Activated naive CD8-positive, alpha-beta T cell treated with anti-CD3 and anti-CD28 coated beads for 36 hours (primary cell): Measurements from ENCODE around the gene DOLK. TPM values are rescaled to one million over a fixed set of nuclear protein-coding genes. Genes with fewer than 3 reads are reported as not detected.

Source experiments
- DNase-seq: peaks from one replicate; pipeline ENCODE4 v3.0.0; 2021
- H3K27ac Mint-ChIP-seq: one replicate; pipeline ENCODE4 v1.8.0; 2022; ENCODE audit warnings: mild to moderate bottlenecking, moderate library complexity, mixed read lengths
- H3K27me3 Mint-ChIP-seq: one replicate; pipeline ENCODE4 v1.8.0; 2022; ENCODE audit warnings: mild to moderate bottlenecking, mixed read lengths
- H3K36me3 Mint-ChIP-seq: one replicate; pipeline ENCODE4 v1.8.0; 2021; ENCODE audit warnings: mild to moderate bottlenecking, mixed read lengths
- H3K4me1 Mint-ChIP-seq: one replicate; pipeline ENCODE4 v1.8.0; 2021; ENCODE audit warnings: mixed read lengths
- H3K4me3 Mint-ChIP-seq: one replicate; pipeline ENCODE4 v1.8.0; 2022; ENCODE audit warnings: mild to moderate bottlenecking, moderate library complexity, mixed read lengths
- H3K9me3 Mint-ChIP-seq: one replicate; pipeline ENCODE4 v1.8.0; 2022; ENCODE audit warnings: mixed read lengths
- total RNA-seq, 2 experiments: library from RNA; stranded (reverse); gene quantifications; one replicate each; pipeline ENCODE4 v1.2.3, GENCODE V29; 2021

The DOLK gene
- total RNA-seq, 2 experiments from 2014 or later: 10.1 to 11.3 TPM

GRCh38 chr9:128940946-128941755 is 6.3 kb downstream of the DOLK start:
- Mint-ChIP-seq H3K9me3 (no peaks in the 10 kb centered on the region), H3K27me3 (no peaks in the 10 kb centered on the region), H3K27ac (no peak overlapping the region), H3K36me3 (peaks cover 9% of the 10 kb centered on the region), H3K4me3 (no peak overlapping the region), H3K4me1 (peaks cover 5% of the 10 kb centered on the region)
- no peak for DNase-seq

- H3K27me3 Mint-ChIP-seq: no peaks in the 10 kb centered on the region
- H3K9me3 Mint-ChIP-seq: no peaks in the 10 kb centered on the region
- no peak overlapping the region for H3K4me3 Mint-ChIP-seq
- DNase-seq: no peak
- H3K36me3 Mint-ChIP-seq: peaks cover 2% of the 10 kb centered on the region
- no peaks in the 10 kb centered on the region for H3K4me1 Mint-ChIP-seq
- H3K27ac Mint-ChIP-seq: no peak overlapping the region
Observed at GRCh38 chr9:128940271-128940921, 7.0 kb downstream of the DOLK start.

- Mint-ChIP-seq H3K4me3 (no peak overlapping the region), H3K27me3 (no peaks in the 10 kb centered on the region), H3K36me3 (no peaks in the 10 kb centered on the region), H3K4me1 (no peaks in the 10 kb centered on the region), H3K27ac (no peak overlapping the region), H3K9me3 (no peaks in the 10 kb centered on the region)
- no peak for DNase-seq
Observed at GRCh38 chr9:128937310-128938165, 9.9 kb downstream of the DOLK start.

- no peak overlapping the region for H3K27ac Mint-ChIP-seq
- no peaks in the 10 kb centered on the region for H3K9me3 Mint-ChIP-seq
- H3K4me1 Mint-ChIP-seq: no peaks in the 10 kb centered on the region
- no peak overlapping the region for H3K4me3 Mint-ChIP-seq
- no peaks in the 10 kb centered on the region for H3K27me3 Mint-ChIP-seq
- no peak for DNase-seq
- H3K36me3 Mint-ChIP-seq: no peaks in the 10 kb centered on the region
Observed at GRCh38 chr9:128936171-128936865, 11.1 kb downstream of the DOLK start.

- Mint-ChIP-seq H3K27ac (no peak overlapping the region), H3K36me3 (no peaks in the 10 kb centered on the region), H3K9me3 (no peaks in the 10 kb centered on the region), H3K4me3 (no peak overlapping the region), H3K27me3 (no peaks in the 10 kb centered on the region), H3K4me1 (no peaks in the 10 kb centered on the region)
- no peak for DNase-seq
Observed at GRCh38 chr9:128933731-128934130, 13.7 kb downstream of the DOLK start.

GRCh38 chr9:128929560-128929959 is 17.8 kb downstream of the DOLK start:
- Mint-ChIP-seq H3K4me3 (no peak overlapping the region), H3K36me3 (no peaks in the 10 kb centered on the region), H3K27me3 (no peaks in the 10 kb centered on the region), H3K27ac (no peak overlapping the region), H3K9me3 (no peaks in the 10 kb centered on the region), H3K4me1 (peaks cover 7% of the 10 kb centered on the region)
- no peak for DNase-seq

- Mint-ChIP-seq H3K27me3 (no peaks in the 10 kb centered on the region), H3K27ac (no peak overlapping the region), H3K9me3 (no peaks in the 10 kb centered on the region), H3K4me3 (no peak overlapping the region), H3K4me1 (peaks cover 7% of the 10 kb centered on the region), H3K36me3 (no peaks in the 10 kb centered on the region)
- DNase-seq: no peak
Observed at GRCh38 chr9:128928624-128929023, 18.8 kb downstream of the DOLK start.

- Mint-ChIP-seq H3K27me3 (no peaks in the 10 kb centered on the region), H3K4me3 (no peak overlapping the region), H3K27ac (no peak overlapping the region)
Observed at GRCh38 chr9:128927731-128928411, 19.5 kb downstream of the DOLK start.

GRCh38 chr9:128923493-128923883 is 23.9 kb downstream of the DOLK start:
- H3K4me1 Mint-ChIP-seq: peaks cover 13% of the 10 kb centered on the region
- no peak for DNase-seq
- no peak overlapping the region for H3K27ac Mint-ChIP-seq
- H3K9me3 Mint-ChIP-seq: no peaks in the 10 kb centered on the region
- no peak overlapping the region for H3K4me3 Mint-ChIP-seq
- no peaks in the 10 kb centered on the region for H3K27me3 Mint-ChIP-seq
- H3K36me3 Mint-ChIP-seq: no peaks in the 10 kb centered on the region

More at GRCh38 chr9:128927731-128928411, 19.5 kb downstream of the DOLK start:
- no peaks in the 10 kb centered on the region for H3K9me3 Mint-ChIP-seq
- H3K4me1 Mint-ChIP-seq: peaks cover 7% of the 10 kb centered on the region
- no peaks in the 10 kb centered on the region for H3K36me3 Mint-ChIP-seq
- peak; percentile 28 for DNase-seq

GRCh38 chr9:128921881-128922763 is 25.3 kb downstream of the DOLK start:
- DNase-seq: peak; percentile 57
- peaks cover 9% of the 10 kb centered on the region for H3K4me1 Mint-ChIP-seq
- H3K4me3 Mint-ChIP-seq: peak overlapping the region; percentile 42
- no peaks in the 10 kb centered on the region for H3K9me3 Mint-ChIP-seq
- no peak overlapping the region for H3K27ac Mint-ChIP-seq
- no peaks in the 10 kb centered on the region for H3K27me3 Mint-ChIP-seq
- H3K36me3 Mint-ChIP-seq: no peaks in the 10 kb centered on the region

GRCh38 chr9:128920381-128921058 is 26.9 kb downstream of the DOLK start, which contains the start of gene PHYHD1:
TSS of gene PHYHD1 (plus strand) at chr9:128920982. CDS start at chr9:128922324, 1,342 bp downstream.
- Mint-ChIP-seq H3K4me3 (peak within 1 kb of the TSS; percentile 42), H3K36me3 (no peaks in the 10 kb centered on the region), H3K9me3 (no peaks in the 10 kb centered on the region), H3K27me3 (no peaks in the 10 kb centered on the region), H3K27ac (peak within 1 kb of the TSS; percentile 46), H3K4me1 (peaks cover 5% of the 10 kb centered on the region)
- DNase-seq: no peak

- no peak for DNase-seq
- H3K4me3 Mint-ChIP-seq: no peak overlapping the region
- H3K36me3 Mint-ChIP-seq: no peaks in the 10 kb centered on the region
- H3K27me3 Mint-ChIP-seq: no peaks in the 10 kb centered on the region
- H3K9me3 Mint-ChIP-seq: no peaks in the 10 kb centered on the region
- peaks cover 6% of the 10 kb centered on the region for H3K4me1 Mint-ChIP-seq
- H3K27ac Mint-ChIP-seq: no peak overlapping the region
Observed at GRCh38 chr9:128919402-128920089, 27.9 kb downstream of the DOLK start.
